CD14-positive monocyte (primary cell): ENCODE data around the gene LYZL1. TPM values are rescaled to one million over a fixed set of nuclear protein-coding genes. Genes with fewer than 3 reads are reported as not detected.

Source experiments
- DNase-seq, 3 donors: peaks; one replicate each; pipeline ENCODE4 v3.0.0-alpha.2; 2011 to 2022
- H2AFZ ChIP-seq: 2 replicates; pipeline ENCODE4 v1.6.0; 2012; ENCODE audit warnings: mild to moderate bottlenecking, low read depth, low read length, inconsistent platforms; ENCODE audit not compliant: insufficient read depth, poor library complexity, severe bottlenecking
- H3K27ac ChIP-seq, 2 donors: 1 replicate in 1 of 2; 2 replicates in 1 of 2; pipeline ENCODE4 v1.5.1; 2012 to 2013; ENCODE audit warnings: low read length in 2 of 2, control low read depth in 1 of 2, inconsistent platforms in 1 of 2, low read depth in 1 of 2, mild to moderate bottlenecking in 1 of 2
- H3K27me3 ChIP-seq, 2 donors: one replicate each; pipeline versions ENCODE4 v1.6.0 to v1.6.1; 2011 to 2013; ENCODE audit warnings: low read length in 2 of 2; ENCODE audit not compliant: control insufficient read depth in 2 of 2, insufficient read depth in 2 of 2
- H3K36me3 ChIP-seq, 2 donors: replicated peaks in 1 of 2; 1 replicate in 1 of 2; 2 replicates in 1 of 2; pipeline versions ENCODE4 v1.5.1 to v1.6.1; 2012 to 2013; ENCODE audit warnings: low read length in 2 of 2, control low read depth in 1 of 2, inconsistent platforms in 1 of 2, mild to moderate bottlenecking in 1 of 2; ENCODE audit not compliant: insufficient read depth in 2 of 2, control insufficient read depth in 1 of 2
- H3K4me1 ChIP-seq, 2 donors: 1 replicate in 1 of 2; 2 replicates in 1 of 2; pipeline versions ENCODE4 v1.5.1 to v1.6.1; 2012 to 2013; ENCODE audit warnings: low read length in 2 of 2, control low read depth in 1 of 2, inconsistent platforms in 1 of 2, mild to moderate bottlenecking in 1 of 2, moderate library complexity in 1 of 2; ENCODE audit not compliant: insufficient read depth in 2 of 2, control insufficient read depth in 1 of 2
- H3K4me2 ChIP-seq: replicated peaks from 2 replicates; pipeline ENCODE3; 2012; ENCODE audit warnings: low read length, moderate library complexity, mild to moderate bottlenecking; ENCODE audit not compliant: poor library complexity, severe bottlenecking; ENCODE audit errors: extremely low read depth
- H3K4me3 ChIP-seq, 3 experiments: fragments of 200-600 bp in 1 of 3; sonication (generic) in 1 of 3; replicated peaks in 1 of 3; 1 replicate in 2 of 3; 2 replicates in 1 of 3; pipeline ENCODE4 v1.5.1; 2011 to 2013; ENCODE audit warnings: low read length in 3 of 3, mild to moderate bottlenecking in 3 of 3, control low read depth in 2 of 3, low read depth in 2 of 3, inconsistent platforms in 1 of 3, moderate library complexity in 1 of 3
- H3K79me2 ChIP-seq: 2 replicates; pipeline ENCODE4 v1.6.0; 2012; ENCODE audit warnings: mild to moderate bottlenecking, control low read depth, inconsistent platforms, low read length, moderate library complexity; ENCODE audit not compliant: insufficient read depth
- H3K9ac ChIP-seq: 2 replicates; pipeline ENCODE4 v1.6.0; 2017; ENCODE audit warnings: low read length, mild to moderate bottlenecking; ENCODE audit not compliant: insufficient read depth, poor library complexity, severe bottlenecking
- H3K9me3 ChIP-seq, 2 donors: replicated peaks in 1 of 2; 1 replicate in 1 of 2; 2 replicates in 1 of 2; pipeline versions ENCODE4 v1.5.1 to v1.6.1; 2012 to 2013; ENCODE audit warnings: low read length in 2 of 2, control low read depth in 1 of 2; ENCODE audit not compliant: control insufficient read depth in 1 of 2, insufficient read depth in 1 of 2
- H4K20me1 ChIP-seq: 2 replicates; pipeline ENCODE4 v1.6.0; 2012; ENCODE audit warnings: mild to moderate bottlenecking, low read length, control low read depth, moderate library complexity; ENCODE audit not compliant: insufficient read depth
- H3K27ac Mint-ChIP-seq, 7 donors: one replicate each; pipeline ENCODE4 v1.8.0; 2020; ENCODE audit warnings: mild to moderate bottlenecking in 7 of 7, mixed read lengths in 7 of 7, moderate library complexity in 6 of 7, inconsistent platforms in 2 of 7
- H3K27me3 Mint-ChIP-seq, 3 donors: one replicate each; pipeline ENCODE4 v1.8.0; 2021 to 2022; ENCODE audit warnings: low read depth in 3 of 3, mild to moderate bottlenecking in 3 of 3, mixed read lengths in 3 of 3, moderate library complexity in 3 of 3, inconsistent platforms in 1 of 3
- H3K36me3 Mint-ChIP-seq, 2 donors: one replicate each; pipeline ENCODE4 v1.8.0; 2020; ENCODE audit warnings: mixed read lengths in 2 of 2, inconsistent platforms in 1 of 2, mild to moderate bottlenecking in 1 of 2
- H3K4me1 Mint-ChIP-seq: one replicate; pipeline ENCODE4 v1.8.0; 2020; ENCODE audit warnings: mild to moderate bottlenecking, mixed read lengths
- H3K4me3 Mint-ChIP-seq, 2 donors: one replicate each; pipeline ENCODE4 v1.8.0; 2020; ENCODE audit warnings: mild to moderate bottlenecking in 2 of 2, mixed read lengths in 2 of 2, moderate library complexity in 1 of 2
- H3K9me3 Mint-ChIP-seq, 7 donors: one replicate each; pipeline ENCODE4 v1.8.0; 2020 to 2022; ENCODE audit warnings: mixed read lengths in 7 of 7, mild to moderate bottlenecking in 6 of 7, moderate library complexity in 6 of 7, inconsistent platforms in 2 of 7
- CTCF ChIP-seq: fragments of 200-600 bp; IDR thresholded peaks from one replicate; pipeline ENCODE4 v1.8.0; 2022; ENCODE audit warnings: antibody characterized with exemption, mild to moderate bottlenecking
- WGBS: methylation state at CpG from one replicate; pipeline ENCODE4 v1.1.5; 2013; ENCODE audit warnings: missing lambda C conversion rate; ENCODE audit not compliant: insufficient coverage; 5-methylcytosine and 5-hydroxymethylcytosine counted together
- intact Hi-C, 2 donors: fragments of 100-400 bp; cut with micrococcal nuclease; formaldehyde crosslinking; loops; one replicate each; pipeline versions ENCODE4 v1.15.0 to v1.15.1; 2023
- polyA plus RNA-seq, 3 donors: library from polyadenylated mRNA; depleted of rRNA in 1 of 3; unstranded in 2 of 3; stranded (reverse) in 1 of 3; fragments of 300-500 nt in 2 of 3; fragments of >200 nt in 1 of 3; fragmentation: Illumina TruSeq in 2 of 3; gene quantifications; 1 replicate in 2 of 3; 2 replicates in 1 of 3; pipeline ENCODE4 v1.2.3, GENCODE V29; 2012 to 2021

The LYZL1 gene
- polyA plus RNA-seq, 3 donors = not detected

DNA sequence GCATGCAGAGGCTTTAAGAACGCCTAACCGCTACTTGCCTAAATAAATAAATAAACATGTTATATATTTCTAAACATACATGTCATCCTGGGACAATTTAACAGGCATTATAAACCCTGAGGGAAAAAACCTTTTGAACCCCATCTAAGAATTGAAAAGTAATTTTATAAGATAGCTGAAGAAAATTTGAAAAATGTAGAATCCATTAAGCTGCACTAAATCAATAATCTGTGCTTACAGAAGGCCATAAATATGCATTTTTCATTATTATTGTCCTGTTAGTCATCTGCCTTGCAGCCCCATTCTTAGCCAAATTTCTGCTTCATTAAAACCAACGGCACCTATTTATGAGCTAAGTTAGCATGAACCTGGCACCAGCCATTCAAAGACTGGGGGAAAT is 24.2 kb downstream of the LYZL1 start:
- no peaks in the 10 kb centered on the region for H4K20me1 ChIP-seq
- H3K4me3 Mint-ChIP-seq = no peak overlapping the region

DNA sequence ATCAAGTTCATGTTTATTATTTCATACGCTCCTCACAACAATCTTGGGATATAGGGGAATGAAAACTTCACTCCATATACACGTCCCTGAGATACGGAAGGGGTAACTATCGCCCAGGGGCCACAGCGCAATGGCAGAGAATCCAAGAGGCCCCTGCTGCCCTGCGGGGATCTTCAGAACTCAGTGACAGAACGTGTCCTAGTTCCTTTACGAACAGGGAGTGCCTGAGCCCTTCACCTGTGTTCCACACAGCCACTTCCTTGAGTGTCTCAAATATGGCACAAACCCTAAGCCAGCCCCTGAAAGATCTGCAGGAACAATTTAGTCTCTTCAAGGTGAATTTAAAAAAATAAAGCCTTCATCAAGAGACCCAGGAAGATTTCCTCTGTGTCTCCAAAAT is 25.9 kb downstream of the LYZL1 start:
- intact Hi-C loops = no loop called here
- H3K4me3 Mint-ChIP-seq = no peak overlapping the region
- H3K27ac Mint-ChIP-seq = no peak overlapping the region

More for the DNA sequence above, 24.2 kb downstream of the LYZL1 start:
- WGBS = no CpG with 5 or more reads among the region's 3 CpGs
- Mint-ChIP-seq H3K9me3 (peaks cover 0 to 3% (median 0%) of the 10 kb centered on the region in 7 donors), H3K27ac (no peak overlapping the region), H3K4me1 (peaks cover 4% of the 10 kb centered on the region), H3K36me3 (no peaks in the 10 kb centered on the region), H3K27me3 (peaks cover 5 to 13% (median 9%) of the 10 kb centered on the region in 3 donors)
- Histone ChIP-seq H3K4me2 (no peak overlapping the region), H3K4me1 (no peaks in the 10 kb centered on the region), H3K4me3 (no peak overlapping the region), H3K9me3 (no peaks in the 10 kb centered on the region), H3K36me3 (no peaks in the 10 kb centered on the region), H2AFZ (no peak overlapping the region), H3K27ac (no peak overlapping the region), H3K79me2 (no peaks in the 10 kb centered on the region), H3K27me3 (no peaks in the 10 kb centered on the region), H3K9ac (no peak overlapping the region)
- TF ChIP-seq CTCF = no peak
- intact Hi-C loops = no loop called here
- no peak for DNase-seq

More for the DNA sequence above, 25.9 kb downstream of the LYZL1 start:
- peaks cover 14% of the 10 kb centered on the region for H3K4me1 Mint-ChIP-seq
- H3K36me3 ChIP-seq = no peaks in the 10 kb centered on the region
- no peaks in the 10 kb centered on the region for H4K20me1 ChIP-seq
- 86% methylated on average over 6 of the region's 8 CpGs for WGBS
- H3K27me3 Mint-ChIP-seq = peaks cover 16 to 19% (median 18%) of the 10 kb centered on the region in 3 donors
- H3K36me3 Mint-ChIP-seq = no peaks in the 10 kb centered on the region
- no peak overlapping the region for H3K4me2 ChIP-seq
- DNase-seq = no peak
- no peaks in the 10 kb centered on the region for H3K4me1 ChIP-seq
- no peaks in the 10 kb centered on the region for H3K27me3 ChIP-seq
- H3K9ac ChIP-seq = no peak overlapping the region
- no peak overlapping the region for H3K27ac ChIP-seq
- H2AFZ ChIP-seq = no peak overlapping the region
- H3K79me2 ChIP-seq = no peaks in the 10 kb centered on the region
- no peak for TF ChIP-seq CTCF
- no peaks in the 10 kb centered on the region for H3K9me3 ChIP-seq
- H3K4me3 ChIP-seq = no peak overlapping the region
- peaks cover 0 to 3% (median 0%) of the 10 kb centered on the region in 7 donors for H3K9me3 Mint-ChIP-seq
